HK-2 (cell line): ENCODE results near the gene AFAP1.

Source experiments
- DNase-seq: peaks from one replicate; pipeline ENCODE4 v3.0.0-alpha.2; 2018; ENCODE audit not compliant: unreplicated experiment

AFAP1 gene

GRCh38 chr4:7821245-7822136 is 118.2 kb downstream of the AFAP1 start:
- DNase-seq: no peak

- no peak for DNase-seq
Observed at GRCh38 chr4:7820031-7820818, 119.4 kb downstream of the AFAP1 start.

GRCh38 chr4:7819446-7819845 is 120.2 kb downstream of the AFAP1 start:
- DNase-seq: no peak

GRCh38 chr4:7818399-7818911 is 121.2 kb downstream of the AFAP1 start:
- no peak for DNase-seq

GRCh38 chr4:7817877-7818398 is 121.7 kb downstream of the AFAP1 start:
- DNase-seq: no peak

- DNase-seq: no peak
Observed at GRCh38 chr4:7816771-7817170, 122.9 kb downstream of the AFAP1 start.

- no peak for DNase-seq
Observed at GRCh38 chr4:7815981-7816380, 123.7 kb downstream of the AFAP1 start.

- DNase-seq: no peak
Observed at GRCh38 chr4:7815562-7815961, 124.1 kb downstream of the AFAP1 start.

GRCh38 chr4:7814451-7814850 is 125.2 kb downstream of the AFAP1 start:
- DNase-seq: no peak

- peak; percentile 65 for DNase-seq
Observed at GRCh38 chr4:7813674-7814073, 126.0 kb downstream of the AFAP1 start.

GRCh38 chr4:7812921-7813320 is 126.7 kb downstream of the AFAP1 start:
- DNase-seq: no peak

GRCh38 chr4:7812231-7812857 is 127.3 kb downstream of the AFAP1 start:
- DNase-seq: no peak

GRCh38 chr4:7811536-7812191 is 128.0 kb downstream of the AFAP1 start:
- no peak for DNase-seq

GRCh38 chr4:7810783-7811535 is 128.7 kb downstream of the AFAP1 start:
- DNase-seq: no peak

GRCh38 chr4:7808752-7809151 is 130.9 kb downstream of the AFAP1 start:
- no peak for DNase-seq

- no peak for DNase-seq
Observed at GRCh38 chr4:7808181-7808580, 131.5 kb downstream of the AFAP1 start.

GRCh38 chr4:7807351-7807921 is 132.2 kb downstream of the AFAP1 start:
- no peak for DNase-seq

GRCh38 chr4:7806338-7807090 is 133.1 kb downstream of the AFAP1 start:
- DNase-seq: no peak

- peak; percentile 74 for DNase-seq
Observed at GRCh38 chr4:7805533-7806337, 133.9 kb downstream of the AFAP1 start.
